Measurements from ENCODE around the gene GSTT4.
"Not testable (repeated sequence)": the region's sequence is repeated elsewhere in the genome, so short reads cannot be mapped to it uniquely, and the experiment has no call there.

The GSTT4 gene

GRCh38 chr22:24002851-24003250, 2.4 kb downstream of the GSTT4 start:
- no peak overlapping the region for H3K27ac ChIP-seq (ENCODE audit: low read depth, low read length)
- no peaks in the 10 kb centered on the region for H3K79me2 ChIP-seq (ENCODE audit: control insufficient read depth, low read length)
- TF ChIP-seq CTCF (IDR thresholded peaks at IDR 0.05; ENCODE audit: low read depth, low read length, poor library complexity, severe bottlenecking) = no peak
- TF ChIP-seq EZH2phosphoT487 (IDR thresholded peaks at IDR 0.05; ENCODE audit: borderline replicate concordance, low read length) = no peak
- H3K4me1 ChIP-seq (ENCODE audit: control insufficient read depth, low read length) = no peaks in the 10 kb centered on the region
- H3K9me2 ChIP-seq (replicated peaks; ENCODE audit: control insufficient read depth, low read length) = no peaks in the 10 kb centered on the region
- H3K36me3 ChIP-seq (ENCODE audit: control insufficient read depth, low read length) = no peaks in the 10 kb centered on the region
- no peaks in the 10 kb centered on the region for H3K9me3 ChIP-seq (ENCODE audit: control insufficient read depth, insufficient read depth, low read length)
- H3K4me2 ChIP-seq (ENCODE audit: low read length) = no peak overlapping the region
- H3K4me3 ChIP-seq (ENCODE audit: low read length) = no peak overlapping the region
- H3F3A ChIP-seq (ENCODE audit: control insufficient read depth, insufficient read depth) = no peaks in the 10 kb centered on the region
- H4K20me1 ChIP-seq (ENCODE audit: control insufficient read depth, insufficient read depth, low read depth, low read length) = no peaks in the 10 kb centered on the region
- H3K27me3 ChIP-seq (ENCODE audit: control insufficient read depth, low read length) = 0 out of 2 replicates have a peak, but pooled peaks cover 3% of the 10 kb centered on the region

- H3K4me2 ChIP-seq (ENCODE audit: low read length) = no peak overlapping the region
- H3K9me2 ChIP-seq (replicated peaks; ENCODE audit: control insufficient read depth, low read length) = no peaks in the 10 kb centered on the region
- 0 out of 2 replicates have a peak, but pooled peaks cover 3% of the 10 kb centered on the region for H3K27me3 ChIP-seq (ENCODE audit: control insufficient read depth, low read length)
- no peaks in the 10 kb centered on the region for H4K20me1 ChIP-seq (ENCODE audit: control insufficient read depth, insufficient read depth, low read depth, low read length)
- H3K79me2 ChIP-seq (ENCODE audit: control insufficient read depth, low read length) = no peaks in the 10 kb centered on the region
- H3K4me3 ChIP-seq (ENCODE audit: low read length) = no peak overlapping the region
- no peak for TF ChIP-seq CTCF (IDR thresholded peaks at IDR 0.05; ENCODE audit: low read depth, low read length, poor library complexity, severe bottlenecking)
- no peak for TF ChIP-seq EZH2phosphoT487 (IDR thresholded peaks at IDR 0.05; ENCODE audit: borderline replicate concordance, low read length)
- H3K4me1 ChIP-seq (ENCODE audit: control insufficient read depth, low read length) = no peaks in the 10 kb centered on the region
- no peaks in the 10 kb centered on the region for H3K9me3 ChIP-seq (ENCODE audit: control insufficient read depth, insufficient read depth, low read length)
- no peaks in the 10 kb centered on the region for H3K36me3 ChIP-seq (ENCODE audit: control insufficient read depth, low read length)
- no peaks in the 10 kb centered on the region for H3F3A ChIP-seq (ENCODE audit: control insufficient read depth, insufficient read depth)
- H3K27ac ChIP-seq (ENCODE audit: low read depth, low read length) = no peak overlapping the region
These were observed 3.0 kb downstream of the GSTT4 start for GRCh38 chr22:24002272-24002671.

GRCh38 chr22:24001314-24001713, 3.9 kb downstream of the GSTT4 start:
- 0 out of 2 replicates have a peak, but pooled peaks cover 3% of the 10 kb centered on the region for H3K27me3 ChIP-seq (ENCODE audit: control insufficient read depth, low read length)
- no peaks in the 10 kb centered on the region for H3K79me2 ChIP-seq (ENCODE audit: control insufficient read depth, low read length)
- TF ChIP-seq EZH2phosphoT487 (IDR thresholded peaks at IDR 0.05; ENCODE audit: borderline replicate concordance, low read length) = no peak
- no peak for TF ChIP-seq CTCF (IDR thresholded peaks at IDR 0.05; ENCODE audit: low read depth, low read length, poor library complexity, severe bottlenecking)

GRCh38 chr22:23999779-24000178, 5.5 kb downstream of the GSTT4 start:
- H3K4me2 ChIP-seq (ENCODE audit: low read length); H3K27me3 ChIP-seq (ENCODE audit: control insufficient read depth, low read length); H3K36me3 ChIP-seq (ENCODE audit: control insufficient read depth, low read length): not testable (repeated sequence)

More at GRCh38 chr22:24001314-24001713, 3.9 kb downstream of the GSTT4 start:
- Histone ChIP-seq H3F3A (ENCODE audit: control insufficient read depth, insufficient read depth) (no peaks in the 10 kb centered on the region), H3K4me1 (ENCODE audit: control insufficient read depth, low read length) (no peaks in the 10 kb centered on the region), H3K9me3 (ENCODE audit: control insufficient read depth, insufficient read depth, low read length) (no peaks in the 10 kb centered on the region), H3K36me3 (ENCODE audit: control insufficient read depth, low read length) (no peaks in the 10 kb centered on the region), H4K20me1 (ENCODE audit: control insufficient read depth, insufficient read depth, low read depth, low read length) (no peaks in the 10 kb centered on the region), H3K9me2 (replicated peaks; ENCODE audit: control insufficient read depth, low read length) (no peaks in the 10 kb centered on the region), H3K4me2 (ENCODE audit: low read length) (no peak overlapping the region), H3K27ac (ENCODE audit: low read depth, low read length) (no peak overlapping the region), H3K4me3 (ENCODE audit: low read length) (no peak overlapping the region)

More at GRCh38 chr22:23999779-24000178, 5.5 kb downstream of the GSTT4 start:
- H4K20me1 ChIP-seq (ENCODE audit: control insufficient read depth, insufficient read depth, low read depth, low read length); H3K4me1 ChIP-seq (ENCODE audit: control insufficient read depth, low read length); H3K79me2 ChIP-seq (ENCODE audit: control insufficient read depth, low read length); H3K9me3 ChIP-seq (ENCODE audit: control insufficient read depth, insufficient read depth, low read length); H3K4me3 ChIP-seq (ENCODE audit: low read length); H3K27ac ChIP-seq (ENCODE audit: low read depth, low read length); H3K9me2 ChIP-seq (replicated peaks; ENCODE audit: control insufficient read depth, low read length); H3F3A ChIP-seq (ENCODE audit: control insufficient read depth, insufficient read depth): not testable (repeated sequence)
